Tongue (tissue), 2 donors: ENCODE measurements around the gene KCNQ1. TPM values are rescaled to one million over a fixed set of nuclear protein-coding genes. Genes with fewer than 3 reads are reported as not detected.
A peak's percentile ranks its signal among the peaks of the same experiment; 100 is the strongest.

Experiments
- DNase-seq: peaks from one replicate; pipeline ENCODE4 v3.0.0-alpha.2; 2015
- total RNA-seq: library from RNA; depleted of rRNA; stranded (reverse); fragments of >200 nt; gene quantifications from one replicate; pipeline ENCODE4 v1.2.3, GENCODE V29; 2014

The KCNQ1 gene
- total RNA-seq, 1 donor from 2014 or later: 2.6 TPM

GRCh38 chr11:2524446-2525165, 79.8 kb downstream of the KCNQ1 start:
- DNase-seq: no peak

GRCh38 chr11:2525166-2525861, 80.5 kb downstream of the KCNQ1 start:
- no peak for DNase-seq

- DNase-seq: no peak
Measured at GRCh38 chr11:2525941-2526807, 81.4 kb downstream of the KCNQ1 start.

DNA sequence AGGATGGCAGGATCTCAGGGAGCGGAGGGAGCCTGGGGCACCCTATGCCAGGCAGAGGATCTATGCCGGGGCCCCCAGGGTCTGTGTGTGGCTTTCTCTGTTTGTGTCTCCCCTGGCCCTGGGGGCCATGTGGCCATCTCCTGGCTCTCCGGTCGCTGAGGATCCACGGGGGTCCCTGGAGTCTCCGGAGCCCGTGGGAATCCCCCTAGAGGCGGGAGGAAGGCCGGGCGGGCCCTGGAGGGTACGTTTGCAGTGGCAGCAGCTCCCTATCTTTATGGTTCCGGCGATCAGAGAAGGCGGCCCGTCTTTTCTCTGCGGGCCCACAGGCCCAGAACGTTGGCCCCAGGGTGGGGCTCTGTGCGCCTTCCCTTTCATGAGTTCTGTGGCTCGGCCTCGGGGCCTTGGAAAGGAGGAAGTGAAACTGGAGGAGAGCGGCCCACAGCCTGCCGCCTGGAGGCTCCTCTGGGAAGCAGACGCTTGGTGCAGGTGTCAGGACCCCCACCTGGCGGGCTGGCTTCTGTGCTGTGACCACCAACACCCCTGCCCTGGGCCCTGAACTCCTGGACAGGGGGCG, 82.1 kb downstream of the KCNQ1 start:
- DNase-seq: no peak

DNA sequence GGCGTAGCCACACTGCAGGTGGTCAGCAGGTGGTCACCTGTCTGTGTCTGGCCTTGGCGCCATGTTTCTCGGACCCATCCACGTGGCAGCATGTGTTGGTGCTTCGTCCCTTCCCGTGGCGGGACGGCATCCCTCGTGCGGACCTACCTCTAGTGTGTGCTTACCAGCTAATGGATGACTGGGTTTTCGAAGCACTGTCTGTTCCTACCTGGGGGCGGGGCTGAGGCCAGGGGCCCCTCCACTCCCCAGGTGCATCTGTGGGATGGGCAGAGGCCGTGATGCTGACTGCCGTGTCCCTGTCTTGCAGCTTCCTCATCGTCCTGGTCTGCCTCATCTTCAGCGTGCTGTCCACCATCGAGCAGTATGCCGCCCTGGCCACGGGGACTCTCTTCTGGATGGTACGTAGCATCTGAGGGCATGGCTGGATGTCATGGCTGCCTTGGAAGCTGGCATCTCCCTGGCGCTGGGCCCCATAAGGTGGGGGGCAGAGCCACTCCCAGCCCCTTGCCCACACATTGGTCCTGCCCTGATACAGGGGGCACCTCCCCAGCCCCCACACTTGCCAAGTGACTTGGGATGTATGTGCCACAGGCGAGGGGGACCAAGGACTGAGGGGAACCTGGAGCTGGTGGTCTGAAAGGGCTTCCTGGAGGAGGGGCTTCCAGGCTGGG, 82.9 kb downstream of the KCNQ1 start:
- DNase-seq: no peak

DNA sequence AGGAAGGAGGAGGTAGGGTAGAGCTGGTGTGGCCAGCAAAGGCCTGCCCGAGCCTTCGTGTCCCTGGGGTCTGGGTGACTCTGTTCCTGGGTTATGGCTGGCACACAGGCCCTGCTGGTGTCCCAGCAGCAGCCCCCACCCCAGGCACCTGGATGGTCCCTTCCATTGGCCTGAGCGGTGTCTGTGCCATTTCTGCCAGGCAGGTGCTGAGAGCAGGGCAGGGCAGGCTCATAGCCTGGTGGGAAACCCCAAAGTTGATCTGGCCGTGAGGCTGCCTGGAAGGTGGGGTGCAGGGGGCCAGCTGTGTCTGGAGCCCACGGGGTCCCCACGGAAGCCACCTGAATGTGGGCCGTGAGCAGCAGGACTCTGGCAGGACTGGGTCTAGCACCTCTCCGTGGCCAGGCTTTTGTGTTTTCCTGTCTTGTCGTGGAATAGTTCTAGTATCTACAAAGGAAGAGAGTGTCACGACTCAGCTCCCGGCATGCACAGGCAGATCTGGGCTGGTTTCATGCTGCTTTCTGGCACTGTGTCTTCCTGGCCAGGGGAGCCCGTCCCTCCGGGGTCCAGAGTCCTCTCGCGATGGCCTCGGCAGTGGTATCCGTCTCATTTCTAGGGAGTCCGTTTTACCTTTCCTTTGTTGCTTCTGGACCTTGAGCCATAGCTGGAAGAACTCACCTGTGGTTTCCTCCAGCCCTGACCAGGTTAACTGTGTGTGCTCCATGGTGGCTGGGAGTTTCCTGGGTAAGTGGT, 83.7 kb downstream of the KCNQ1 start:
- DNase-seq: no peak

- no peak for DNase-seq
Measured at GRCh38 chr11:2529173-2529572, 84.4 kb downstream of the KCNQ1 start.

GRCh38 chr11:2529636-2530035, 84.8 kb downstream of the KCNQ1 start:
- no peak for DNase-seq

GRCh38 chr11:2530131-2530854, 85.5 kb downstream of the KCNQ1 start:
- DNase-seq: no peak

DNA sequence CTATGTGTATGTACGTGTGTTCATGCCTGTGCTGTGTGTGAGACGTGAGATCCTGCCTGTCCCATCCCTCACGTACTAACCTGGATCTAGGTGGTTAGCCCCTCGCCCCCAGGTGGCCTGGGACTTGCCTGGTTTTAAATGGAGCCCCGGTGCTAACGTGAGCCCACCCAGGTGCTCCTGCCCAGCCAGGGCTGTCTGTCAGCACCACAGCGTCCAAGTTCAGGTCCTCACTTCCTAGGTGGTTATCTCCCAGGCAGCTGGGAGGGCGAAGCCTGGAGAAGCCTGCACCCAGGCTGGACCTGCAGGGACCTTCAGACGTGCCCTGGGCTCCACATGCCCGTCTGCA, 86.0 kb downstream of the KCNQ1 start:
- no peak for DNase-seq

DNA sequence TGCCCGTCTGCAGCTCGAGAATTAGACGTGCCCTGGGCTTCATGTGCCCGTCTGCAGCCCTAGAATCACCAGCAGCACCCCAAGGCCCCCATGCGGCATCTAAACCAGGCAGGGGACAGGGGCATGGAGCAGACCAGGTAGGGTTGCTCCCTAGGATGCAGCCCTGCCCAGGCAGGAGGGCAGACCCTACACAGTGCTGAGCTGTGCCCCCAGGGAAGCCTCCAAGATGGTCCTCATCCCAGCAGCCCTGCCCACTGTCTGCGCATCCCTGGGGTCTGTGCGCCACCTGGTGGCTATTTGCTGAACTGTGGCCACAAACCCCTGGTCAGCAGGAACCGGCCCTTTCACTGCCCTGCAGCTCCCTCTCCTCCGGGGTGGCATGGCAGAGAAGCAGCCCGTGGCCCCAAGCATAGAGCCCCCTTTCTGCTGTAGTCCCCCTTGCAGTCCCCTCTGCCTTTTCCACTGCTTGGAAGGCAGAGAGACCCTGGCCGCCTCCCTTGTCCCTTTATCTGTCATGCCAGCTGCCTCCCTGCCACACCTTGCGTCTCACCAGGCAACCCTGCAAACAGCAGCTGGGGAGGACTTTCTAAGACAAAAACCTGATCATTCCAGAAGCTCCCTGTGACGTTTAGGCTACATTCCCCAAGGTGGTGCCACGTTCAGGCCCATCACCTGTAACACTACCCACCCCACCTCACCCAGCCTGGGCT, 86.6 kb downstream of the KCNQ1 start:
- peak; percentile 89 for DNase-seq

- no peak for DNase-seq
Measured at GRCh38 chr11:2531987-2532703, 87.3 kb downstream of the KCNQ1 start.

- peak; percentile 97 for DNase-seq
Measured at GRCh38 chr11:2532704-2533586, 88.1 kb downstream of the KCNQ1 start.

GRCh38 chr11:2533587-2534133, 88.9 kb downstream of the KCNQ1 start:
- peak; percentile 91 for DNase-seq

DNA sequence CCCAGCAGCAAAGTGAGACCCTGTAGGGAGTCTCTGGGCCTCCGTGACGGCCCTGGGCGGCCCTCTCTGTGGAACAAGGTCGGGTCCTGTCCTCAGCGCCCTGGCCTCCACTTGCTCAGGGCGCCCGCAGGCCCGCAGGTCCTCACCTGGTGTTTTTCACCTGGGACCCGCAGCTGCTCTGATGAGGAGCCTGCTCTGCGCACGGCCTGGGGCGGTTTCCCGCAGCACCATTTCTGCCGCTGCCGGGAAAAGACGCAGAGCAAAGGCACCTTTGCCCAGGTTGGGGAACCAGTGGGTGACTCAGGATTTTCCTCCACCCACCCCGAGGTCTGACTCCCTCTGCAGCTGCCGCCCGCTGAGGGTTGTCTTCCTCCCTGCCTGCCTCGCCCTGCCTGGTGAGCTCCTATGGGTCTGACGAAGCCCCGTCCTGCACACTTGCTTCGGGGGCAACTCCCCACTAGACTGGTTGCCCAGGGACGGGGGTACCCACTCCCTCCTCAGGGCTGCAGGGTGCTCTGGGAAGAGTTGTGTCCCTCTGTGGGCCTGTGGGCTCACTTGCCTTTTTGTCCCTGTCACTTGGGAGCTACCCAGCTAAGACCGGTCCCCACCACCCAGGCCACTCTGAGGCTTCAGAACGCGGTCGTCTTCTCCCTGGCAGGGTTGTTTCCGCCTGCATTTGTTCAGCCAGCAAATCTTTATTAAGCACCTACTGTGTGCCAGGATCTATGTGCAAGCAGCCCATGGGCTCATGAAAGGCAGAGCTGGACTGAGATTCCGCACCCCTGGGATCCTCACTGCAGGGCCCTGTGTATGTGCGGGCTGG, 89.5 kb downstream of the KCNQ1 start:
- DNase-seq: no peak

DNA sequence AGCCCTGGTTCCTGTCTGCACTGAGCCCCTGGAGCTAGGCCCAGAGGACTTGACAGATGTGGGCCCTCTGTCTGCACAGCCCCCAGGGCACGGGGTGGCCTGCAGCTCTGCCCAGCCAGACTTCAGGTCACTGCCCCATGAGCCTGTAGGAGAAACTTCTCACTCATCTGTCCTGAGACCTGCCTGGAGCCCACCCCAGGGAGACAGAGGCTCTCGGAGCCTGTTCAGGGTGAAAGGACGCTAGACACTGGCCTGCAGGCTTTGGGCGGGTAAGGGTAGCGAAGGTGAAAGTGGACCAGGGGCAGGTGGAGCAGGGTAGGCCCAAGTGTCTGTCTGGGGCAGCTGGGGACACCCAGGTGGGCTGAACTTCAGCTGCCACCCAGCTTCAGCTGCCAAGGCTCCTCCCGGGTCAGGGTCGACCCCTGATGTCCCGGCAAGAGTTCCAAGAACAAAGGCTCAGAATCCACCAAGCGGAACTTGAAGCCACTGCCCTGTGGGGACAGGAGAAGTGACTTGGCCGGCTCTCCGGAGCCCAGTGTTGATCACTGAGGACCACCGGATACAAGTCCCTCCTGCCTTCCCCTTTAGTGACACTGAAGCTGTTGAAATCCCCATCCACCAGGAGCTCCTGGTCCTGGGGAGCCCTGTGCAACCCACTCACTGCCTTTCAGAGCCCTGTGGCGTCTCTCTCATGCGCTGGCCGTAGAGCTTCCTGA, 90.3 kb downstream of the KCNQ1 start:
- DNase-seq: no peak
